OCI-LY7 (cell line): ENCODE measurements around the gene MYZAP. TPM values are rescaled to one million over a fixed set of nuclear protein-coding genes. Genes with fewer than 3 reads are reported as not detected.

Source experiments
- BruUV-seq: library from RNA; stranded (reverse); fragments of 400-500 nt; replicated peaks from 2 replicates; lab custom pipeline; 2021; lab: Mats Ljungman, UMichigan
- CTCF ChIA-PET: fragments of 300-600 bp; sonication (Branson Sonifier 250); formaldehyde crosslinking; loops from one replicate; lab custom pipeline; 2022; ENCODE audit warnings: antibody characterized with exemption; ENCODE audit not compliant: unreplicated experiment; lab: Charles Lee
- POLR2A ChIA-PET: fragments of 300-600 bp; sonication (Branson Sonifier 250); formaldehyde crosslinking; loops from one replicate; lab custom pipeline; 2022; ENCODE audit warnings: antibody characterized with exemption; lab: Charles Lee
- DNase-seq: peaks from one replicate; pipeline ENCODE4 v3.0.0-alpha.2; 2015; ENCODE audit warnings: low spot score
- H2AFZ ChIP-seq: fragments of 200-600 bp; sonication (generic), shearing (Covaris generic); 2 replicates; pipeline ENCODE4 v1.6.1; 2014; ENCODE audit warnings: mild to moderate bottlenecking, antibody characterized with exemption, low read length, moderate library complexity
- H3K27ac ChIP-seq: fragments of 200-600 bp; sonication (generic); 2 replicates; pipeline ENCODE4 v1.5.1; 2014; ENCODE audit warnings: mixed run types, low read depth, mild to moderate bottlenecking, moderate library complexity, low read length, inconsistent platforms; ENCODE audit not compliant: poor library complexity, severe bottlenecking
- H3K36me3 ChIP-seq: fragments of 200-600 bp; sonication (generic); 2 replicates; pipeline ENCODE4 v1.6.1; 2014; ENCODE audit warnings: mild to moderate bottlenecking, antibody characterized with exemption, low read length, moderate library complexity, mixed read lengths; ENCODE audit not compliant: insufficient read depth
- H3K4me1 ChIP-seq: fragments of 200-600 bp; sonication (generic); 2 replicates; pipeline ENCODE4 v1.5.1; 2014; ENCODE audit warnings: mild to moderate bottlenecking, low read length; ENCODE audit not compliant: insufficient read depth, poor library complexity, severe bottlenecking
- H3K4me2 ChIP-seq: fragments of 200-600 bp; sonication (generic); 2 replicates; pipeline ENCODE4 v1.6.1; 2014; ENCODE audit warnings: mild to moderate bottlenecking, low read length
- H3K4me3 ChIP-seq: fragments of 200-600 bp; sonication (generic); 2 replicates; pipeline ENCODE4 v1.5.1; 2014; ENCODE audit warnings: mild to moderate bottlenecking, low read depth, low read length; ENCODE audit not compliant: poor library complexity, severe bottlenecking
- H3K79me2 ChIP-seq: fragments of 200-600 bp; sonication (generic); 2 replicates; pipeline ENCODE4 v1.6.1; 2016; ENCODE audit warnings: low read depth, mild to moderate bottlenecking, low read length, moderate library complexity, mixed read lengths; ENCODE audit not compliant: insufficient read depth
- H3K9me2 ChIP-seq: fragments of 200-600 bp; sonication (generic); 2 replicates; pipeline ENCODE4 v1.6.1; 2016; ENCODE audit warnings: mild to moderate bottlenecking, low read length, mixed read lengths; ENCODE audit not compliant: insufficient read depth
- H3K9me3 ChIP-seq: fragments of 200-600 bp; sonication (generic); 2 replicates; pipeline ENCODE4 v1.6.1; 2014; ENCODE audit warnings: mild to moderate bottlenecking, mixed run types, low read length, mixed read lengths
- H4K20me1 ChIP-seq: fragments of 200-600 bp; sonication (generic); 2 replicates; pipeline ENCODE4 v1.6.1; 2014; ENCODE audit warnings: mild to moderate bottlenecking, antibody characterized with exemption, low read length, moderate library complexity, mixed read lengths; ENCODE audit not compliant: insufficient read depth
- EZH2phosphoT487 ChIP-seq: fragments of 200-600 bp; sonication (generic); IDR thresholded peaks from 2 replicates; pipeline ENCODE4 v1.6.1; 2018; ENCODE audit warnings: low read depth, borderline replicate concordance, mild to moderate bottlenecking, mixed run types, antibody characterized with exemption, low read length, moderate library complexity, mixed read lengths
- intact Hi-C: fragments of 100-400 bp; cut with micrococcal nuclease; formaldehyde crosslinking; loops from one replicate; pipeline ENCODE4 v1.10.0; 2022; ENCODE audit not compliant: unreplicated experiment
- total RNA-seq, 2 experiments: library from RNA; depleted of rRNA in 1 of 2; stranded (reverse); fragments of >200 nt in 1 of 2; shearing (Covaris generic) in 1 of 2; gene quantifications; 2 replicates each; pipeline ENCODE4 v1.2.3, GENCODE V29; 2014 to 2022
- TF ChIP-seq, protein P1 (sequence below): fragments of 200-600 bp; sonication (generic); conservative IDR thresholded peaks from 2 replicates; pipeline ENCODE4 v1.5.1; 2014; ENCODE audit warnings: mild to moderate bottlenecking, antibody characterized with exemption, low read length, moderate library complexity, mixed read lengths

The MYZAP gene
- total RNA-seq, 2 experiments from 2014 or later = not detected

DNA sequence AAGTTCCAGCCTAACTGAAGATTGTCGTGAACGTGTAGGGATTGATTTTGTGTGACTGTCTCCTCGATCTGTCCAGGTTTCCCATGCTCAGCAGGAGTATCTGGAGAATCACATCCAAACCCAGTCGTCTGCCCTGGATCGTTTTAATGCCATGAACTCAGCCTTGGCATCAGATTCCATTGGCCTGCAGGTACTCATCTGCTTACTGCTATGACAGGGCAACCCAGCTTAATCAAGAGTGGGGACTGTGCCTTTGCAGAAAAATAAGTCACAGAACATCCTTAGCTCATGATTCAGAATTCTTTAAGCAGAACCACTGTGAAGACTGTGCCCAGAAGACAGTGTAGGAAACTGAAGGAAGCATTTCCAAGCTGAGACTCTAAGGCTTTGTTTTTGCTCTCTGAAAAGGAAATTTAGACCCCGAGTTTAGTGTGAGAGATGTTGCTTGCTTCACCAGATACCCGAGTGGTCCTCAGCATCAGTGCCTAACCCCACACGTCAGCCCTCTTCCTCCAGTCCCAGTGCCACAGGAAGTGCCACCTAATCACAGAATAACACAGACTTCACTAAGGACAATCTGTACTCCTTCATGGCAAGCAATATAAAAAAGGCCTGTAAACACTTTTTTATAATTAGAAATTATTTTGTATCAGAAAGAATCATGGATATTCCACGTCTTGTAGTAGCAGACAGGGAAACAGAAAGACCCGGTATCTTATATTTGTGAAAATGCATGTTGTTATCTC, 34.2 kb downstream of the MYZAP start:
- Histone ChIP-seq H2AFZ (no peak overlapping the region), H4K20me1 (no peaks in the 10 kb centered on the region), H3K79me2 (no peaks in the 10 kb centered on the region), H3K27ac (no peak overlapping the region), H3K36me3 (no peaks in the 10 kb centered on the region), H3K4me2 (no peak overlapping the region), H3K9me3 (no peaks in the 10 kb centered on the region), H3K4me1 (no peaks in the 10 kb centered on the region), H3K9me2 (no peaks in the 10 kb centered on the region), H3K4me3 (no peak overlapping the region)
- ChIA-PET POLR2A (no interaction called here), CTCF (no interaction called here)
- intact Hi-C loops = no loop called here
- TF ChIP-seq, protein P1, sequence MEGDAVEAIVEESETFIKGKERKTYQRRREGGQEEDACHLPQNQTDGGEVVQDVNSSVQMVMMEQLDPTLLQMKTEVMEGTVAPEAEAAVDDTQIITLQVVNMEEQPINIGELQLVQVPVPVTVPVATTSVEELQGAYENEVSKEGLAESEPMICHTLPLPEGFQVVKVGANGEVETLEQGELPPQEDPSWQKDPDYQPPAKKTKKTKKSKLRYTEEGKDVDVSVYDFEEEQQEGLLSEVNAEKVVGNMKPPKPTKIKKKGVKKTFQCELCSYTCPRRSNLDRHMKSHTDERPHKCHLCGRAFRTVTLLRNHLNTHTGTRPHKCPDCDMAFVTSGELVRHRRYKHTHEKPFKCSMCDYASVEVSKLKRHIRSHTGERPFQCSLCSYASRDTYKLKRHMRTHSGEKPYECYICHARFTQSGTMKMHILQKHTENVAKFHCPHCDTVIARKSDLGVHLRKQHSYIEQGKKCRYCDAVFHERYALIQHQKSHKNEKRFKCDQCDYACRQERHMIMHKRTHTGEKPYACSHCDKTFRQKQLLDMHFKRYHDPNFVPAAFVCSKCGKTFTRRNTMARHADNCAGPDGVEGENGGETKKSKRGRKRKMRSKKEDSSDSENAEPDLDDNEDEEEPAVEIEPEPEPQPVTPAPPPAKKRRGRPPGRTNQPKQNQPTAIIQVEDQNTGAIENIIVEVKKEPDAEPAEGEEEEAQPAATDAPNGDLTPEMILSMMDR = no peak
- no peak for TF ChIP-seq EZH2phosphoT487
- BruUV-seq = no TSS peak
- DNase-seq = no peak

DNA sequence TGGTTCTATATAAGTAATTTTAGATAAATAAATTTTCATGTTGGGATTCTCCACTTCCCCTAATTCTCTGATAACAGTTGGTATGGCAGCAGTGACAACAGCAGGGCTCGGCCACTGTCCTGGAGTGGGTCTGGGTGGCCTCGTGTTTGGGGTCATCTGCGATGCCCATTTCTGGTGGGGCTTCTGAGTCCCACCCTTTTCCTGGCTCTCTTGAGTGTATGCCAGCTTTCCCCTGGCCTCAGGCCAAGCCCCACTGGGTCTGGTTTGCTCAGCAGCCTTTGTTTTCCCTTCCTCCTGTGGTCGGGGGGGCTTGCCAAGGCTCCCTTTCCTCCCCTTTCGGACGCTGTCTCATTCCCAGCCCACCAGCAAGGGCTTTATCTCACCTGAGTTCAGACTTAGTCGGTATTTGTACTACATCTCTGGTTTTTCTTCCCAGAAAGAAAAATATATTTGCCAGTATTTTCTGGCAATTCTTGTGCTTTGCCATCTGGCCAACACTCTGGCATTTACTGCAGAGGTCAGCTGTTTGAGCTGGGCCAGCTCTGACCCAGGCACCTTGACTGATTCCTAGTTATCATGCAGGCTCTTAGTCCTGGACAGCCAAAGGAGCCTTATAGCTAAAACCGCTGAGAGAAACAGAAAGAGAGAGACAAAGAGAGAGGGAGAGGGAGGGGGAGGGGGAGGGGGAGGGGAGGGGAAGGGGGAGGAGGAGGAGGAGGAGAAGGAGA, 35.2 kb downstream of the MYZAP start:
- intact Hi-C loops = no loop called here
- Histone ChIP-seq H4K20me1 (no peaks in the 10 kb centered on the region), H3K4me3 (no peak overlapping the region), H3K27ac (no peak overlapping the region), H3K4me1 (no peaks in the 10 kb centered on the region), H3K36me3 (no peaks in the 10 kb centered on the region), H3K9me3 (no peaks in the 10 kb centered on the region), H3K79me2 (no peaks in the 10 kb centered on the region), H2AFZ (no peak overlapping the region), H3K4me2 (no peak overlapping the region), H3K9me2 (no peaks in the 10 kb centered on the region)
- no TSS peak for BruUV-seq
- DNase-seq = no peak
- POLR2A ChIA-PET = no interaction called here
- CTCF ChIA-PET = no interaction called here
- TF ChIP-seq, protein P1 = no peak
- no peak for TF ChIP-seq EZH2phosphoT487
